VCaP (cell line): Measurements from ENCODE around the gene GYS1.

Experiments
- H3K27ac ChIP-seq: fragments of 450-650 bp; 2 replicates; pipeline ENCODE4 v1.5.1; 2017
- CTCF ChIP-seq: fragments of 450-650 bp; conservative IDR thresholded peaks from 2 replicates; pipeline ENCODE4 v1.5.1; 2017; ENCODE audit warnings: mild to moderate bottlenecking, moderate library complexity

GYS1 gene

GRCh38 chr19:48964205-48965039, 28.7 kb downstream of the GYS1 start:
- TF ChIP-seq CTCF, result no peak
- peak overlapping the region; percentile 87 for H3K27ac ChIP-seq

GRCh38 chr19:48963371-48964204, 29.5 kb downstream of the GYS1 start:
- TF ChIP-seq CTCF, result no peak
- H3K27ac ChIP-seq, result peak overlapping the region; percentile 87

- H3K27ac ChIP-seq, result no peak overlapping the region
- TF ChIP-seq CTCF, result no peak
Observed at GRCh38 chr19:48962849-48963165, 30.3 kb downstream of the GYS1 start.

- no peak overlapping the region for H3K27ac ChIP-seq
- TF ChIP-seq CTCF, result no peak
Observed at GRCh38 chr19:48962029-48962848, 30.9 kb downstream of the GYS1 start.

GRCh38 chr19:48961673-48962028, 31.5 kb downstream of the GYS1 start:
- H3K27ac ChIP-seq, result no peak overlapping the region
- TF ChIP-seq CTCF, result no peak

- no peak overlapping the region for H3K27ac ChIP-seq
- TF ChIP-seq CTCF, result no peak
Observed at GRCh38 chr19:48961051-48961649, 32.0 kb downstream of the GYS1 start.
